Activated CD4-positive, alpha-beta T cell treated with anti-CD3 and anti-CD28 coated beads, Interleukin-2, amount 10 ng/mL, durations not matched to agents 24 days and 14 days (primary cell): ENCODE measurements around the gene SEPTIN10. TPM values are rescaled to one million over a fixed set of nuclear protein-coding genes. Genes with fewer than 3 reads are reported as not detected.
"Not testable (repeated sequence)": the region's sequence is repeated elsewhere in the genome, so short reads cannot be mapped to it uniquely, and the experiment has no call there.

Source experiments
- DNase-seq: peaks from one replicate; pipeline ENCODE4 v3.0.0; 2022
- H3K27ac Mint-ChIP-seq: one replicate; pipeline ENCODE4 v1.8.0; 2022; ENCODE audit warnings: mild to moderate bottlenecking, mixed read lengths
- H3K27me3 Mint-ChIP-seq: one replicate; pipeline ENCODE4 v1.8.0; 2022; ENCODE audit warnings: mixed read lengths
- H3K36me3 Mint-ChIP-seq: one replicate; pipeline ENCODE4 v1.8.0; 2022; ENCODE audit warnings: low read depth, mild to moderate bottlenecking, mixed read lengths
- H3K4me1 Mint-ChIP-seq: one replicate; pipeline ENCODE4 v1.8.0; 2021; ENCODE audit warnings: mixed read lengths
- H3K4me3 Mint-ChIP-seq: one replicate; pipeline ENCODE4 v1.8.0; 2022; ENCODE audit warnings: mild to moderate bottlenecking, moderate library complexity, mixed read lengths
- H3K9me3 Mint-ChIP-seq: one replicate; pipeline ENCODE4 v1.8.0; 2021; ENCODE audit warnings: mixed read lengths
- intact Hi-C: fragments of 100-400 bp; cut with micrococcal nuclease; formaldehyde crosslinking; loops from one replicate; pipeline ENCODE4 v1.15.1; 2023
- total RNA-seq: library from RNA; stranded (reverse); gene quantifications from 2 replicates; pipeline ENCODE4 v1.2.3, GENCODE V29; 2022

SEPTIN10 gene
- total RNA-seq, 1 donor from 2014 or later, result 0.14 TPM

GRCh38 chr2:109601783-109602182 lies 12.0 kb downstream of the SEPTIN10 start:
- Mint-ChIP-seq H3K27ac (no peak overlapping the region), H3K9me3 (no peaks in the 10 kb centered on the region), H3K36me3 (no peaks in the 10 kb centered on the region), H3K4me3 (no peak overlapping the region), H3K27me3 (peaks cover 14% of the 10 kb centered on the region), H3K4me1 (no peaks in the 10 kb centered on the region)
- no peak for DNase-seq
- intact Hi-C loops, result no loop called here

DNA sequence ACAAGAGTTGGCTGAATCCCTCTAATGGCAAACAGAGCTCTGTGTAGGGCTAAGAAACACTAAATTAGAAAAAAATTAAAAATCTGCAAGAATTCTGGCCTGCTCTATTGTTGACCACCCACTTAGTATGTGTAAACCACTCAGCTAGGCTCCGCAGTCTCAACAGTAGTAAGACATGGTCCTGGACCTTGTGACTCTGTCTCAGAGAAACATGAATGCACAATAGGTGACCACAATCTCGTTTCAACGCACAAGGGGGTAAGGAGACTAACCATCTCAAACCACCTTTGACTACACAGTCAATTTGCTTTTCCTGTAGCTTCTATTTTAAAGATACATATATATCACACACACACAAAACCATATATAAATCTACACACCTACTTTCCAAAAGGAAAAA lies 16.5 kb downstream of the SEPTIN10 start:
- H3K36me3 Mint-ChIP-seq, result no peaks in the 10 kb centered on the region
- intact Hi-C loops, result no loop called here
- no peak for DNase-seq
- no peak overlapping the region for H3K27ac Mint-ChIP-seq
- H3K9me3 Mint-ChIP-seq, result no peaks in the 10 kb centered on the region
- no peak overlapping the region for H3K4me3 Mint-ChIP-seq
- peaks cover 9% of the 10 kb centered on the region for H3K27me3 Mint-ChIP-seq
- no peaks in the 10 kb centered on the region for H3K4me1 Mint-ChIP-seq

- intact Hi-C loops, result no loop called here
- DNase-seq, result no peak
- Mint-ChIP-seq H3K9me3 (no peaks in the 10 kb centered on the region), H3K27me3 (peaks cover 2% of the 10 kb centered on the region), H3K27ac (no peak overlapping the region), H3K4me1 (no peaks in the 10 kb centered on the region), H3K4me3 (no peak overlapping the region), H3K36me3 (no peaks in the 10 kb centered on the region)
Observed at GRCh38 chr2:109595644-109596043, 18.1 kb downstream of the SEPTIN10 start.

GRCh38 chr2:109594246-109594885 lies 19.4 kb downstream of the SEPTIN10 start:
- H3K4me3 Mint-ChIP-seq, result no peak overlapping the region
- H3K27ac Mint-ChIP-seq, result no peak overlapping the region

DNA sequence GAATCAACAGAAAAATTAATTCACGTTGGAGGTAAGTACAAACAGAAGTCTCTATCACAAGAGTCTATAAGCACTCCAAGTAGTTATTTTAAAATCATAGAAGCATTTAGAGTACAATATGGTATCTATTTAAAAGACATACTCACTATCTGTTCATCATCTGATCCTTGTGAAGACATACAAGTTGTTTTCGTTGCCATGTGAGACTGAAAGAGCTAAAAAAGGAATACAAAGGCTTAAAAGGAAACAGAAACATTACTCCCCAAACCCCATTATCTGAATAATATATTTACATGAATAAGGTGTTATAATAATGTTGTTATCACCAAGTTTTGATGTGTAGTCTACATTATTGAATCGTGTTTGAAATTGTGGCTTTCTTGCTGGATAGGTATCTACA lies 20.9 kb downstream of the SEPTIN10 start:
- no peak overlapping the region for H3K4me3 Mint-ChIP-seq
- DNase-seq, result no peak
- H3K4me1 Mint-ChIP-seq, result no peaks in the 10 kb centered on the region
- no peaks in the 10 kb centered on the region for H3K27me3 Mint-ChIP-seq
- H3K9me3 Mint-ChIP-seq, result no peaks in the 10 kb centered on the region
- intact Hi-C loops, result no loop called here
- H3K36me3 Mint-ChIP-seq, result no peaks in the 10 kb centered on the region
- no peak overlapping the region for H3K27ac Mint-ChIP-seq

More at GRCh38 chr2:109594246-109594885, 19.4 kb downstream of the SEPTIN10 start:
- Mint-ChIP-seq H3K27me3 (no peaks in the 10 kb centered on the region), H3K36me3 (no peaks in the 10 kb centered on the region), H3K4me1 (no peaks in the 10 kb centered on the region), H3K9me3 (no peaks in the 10 kb centered on the region)
- DNase-seq, result no peak
- intact Hi-C loops, result no loop called here

DNA sequence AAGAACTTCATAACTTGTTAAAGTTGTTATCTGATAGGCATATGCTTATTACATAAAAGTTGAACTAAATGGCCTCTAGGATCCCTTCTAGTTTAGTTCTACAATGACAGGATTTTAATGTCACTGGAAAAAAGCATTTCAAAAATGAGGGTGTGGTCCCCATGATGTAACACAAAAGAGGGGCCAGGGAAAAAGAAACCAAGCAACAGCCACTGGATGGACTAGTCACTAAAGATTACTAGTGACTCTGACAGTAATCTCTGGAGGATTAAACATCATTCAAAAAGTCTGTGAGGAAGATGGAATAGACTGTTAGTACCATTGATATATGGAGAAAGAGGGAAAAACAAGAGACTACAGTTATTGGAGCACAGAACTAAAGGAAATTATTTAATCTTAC lies 22.6 kb downstream of the SEPTIN10 start:
- H3K27ac Mint-ChIP-seq, result no peak overlapping the region
- H3K4me3 Mint-ChIP-seq, result no peak overlapping the region
- H3K36me3 Mint-ChIP-seq, result no peaks in the 10 kb centered on the region
- H3K4me1 Mint-ChIP-seq, result no peaks in the 10 kb centered on the region
- intact Hi-C loops, result no loop called here
- H3K9me3 Mint-ChIP-seq, result no peaks in the 10 kb centered on the region
- no peak for DNase-seq
- peaks cover 5% of the 10 kb centered on the region for H3K27me3 Mint-ChIP-seq

DNA sequence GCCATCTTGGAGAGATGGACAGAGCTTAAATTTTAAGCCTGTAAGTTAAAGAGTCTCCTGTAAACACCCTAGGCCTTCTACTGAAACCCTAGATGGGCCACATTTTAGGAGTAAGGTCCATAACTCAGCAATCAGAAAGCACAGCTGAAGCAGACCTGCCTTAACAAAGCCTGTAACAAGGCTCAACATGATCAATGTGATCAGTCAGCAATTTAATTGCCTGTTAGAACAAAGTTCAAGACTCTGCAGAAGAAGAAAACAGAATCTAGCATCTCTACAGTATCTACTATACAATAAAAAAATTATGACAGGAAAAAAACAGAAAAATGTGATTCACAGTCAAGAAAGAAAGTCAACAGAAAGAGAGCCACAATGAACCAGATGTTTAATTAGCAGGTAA lies 27.1 kb downstream of the SEPTIN10 start:
- intact Hi-C loops, result no loop called here
- DNase-seq, result no peak
- H3K27me3 Mint-ChIP-seq, result peaks cover 20% of the 10 kb centered on the region

GRCh38 chr2:109582928-109583895 lies 30.6 kb downstream of the SEPTIN10 start:
- no peak overlapping the region for H3K27ac Mint-ChIP-seq
- peaks cover 21% of the 10 kb centered on the region for H3K27me3 Mint-ChIP-seq
- H3K9me3 Mint-ChIP-seq, result no peaks in the 10 kb centered on the region
- no peaks in the 10 kb centered on the region for H3K4me1 Mint-ChIP-seq
- H3K4me3 Mint-ChIP-seq, result no peak overlapping the region
- DNase-seq, result no peak
- H3K36me3 Mint-ChIP-seq, result no peaks in the 10 kb centered on the region
- intact Hi-C loops, result no loop called here

More for the DNA sequence above, 27.1 kb downstream of the SEPTIN10 start:
- Mint-ChIP-seq H3K4me1 (no peaks in the 10 kb centered on the region), H3K36me3 (no peaks in the 10 kb centered on the region), H3K9me3 (no peaks in the 10 kb centered on the region), H3K4me3 (no peak overlapping the region), H3K27ac (no peak overlapping the region)

DNA sequence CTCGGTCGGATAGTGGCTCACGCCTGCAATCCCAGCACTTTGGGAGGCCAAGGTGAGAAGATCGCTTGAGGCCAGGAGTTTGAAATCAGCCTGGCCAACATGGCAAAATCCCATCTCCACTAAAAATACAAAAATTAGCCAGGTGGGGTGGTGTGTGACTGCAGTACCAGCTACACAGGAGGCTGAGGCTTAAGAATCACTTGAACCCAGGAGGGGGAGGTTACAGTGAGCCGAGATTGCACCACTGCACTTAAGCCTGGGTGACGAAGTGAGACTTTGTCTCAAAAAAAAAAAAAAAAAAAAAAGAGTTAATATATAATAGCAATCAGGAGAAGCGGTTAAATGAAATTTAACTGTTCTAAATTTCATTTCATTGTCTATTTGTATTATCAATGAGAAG lies 36.1 kb downstream of the SEPTIN10 start:
- H3K9me3 Mint-ChIP-seq, H3K27ac Mint-ChIP-seq, H3K27me3 Mint-ChIP-seq, H3K4me1 Mint-ChIP-seq, H3K36me3 Mint-ChIP-seq, DNase-seq, intact Hi-C loops, H3K4me3 Mint-ChIP-seq: not testable (repeated sequence)

GRCh38 chr2:109575373-109575772 lies 38.4 kb downstream of the SEPTIN10 start:
- no peak overlapping the region for H3K4me3 Mint-ChIP-seq
- H3K9me3 Mint-ChIP-seq, result no peaks in the 10 kb centered on the region
- H3K4me1 Mint-ChIP-seq, result no peaks in the 10 kb centered on the region
- peaks cover 4% of the 10 kb centered on the region for H3K27me3 Mint-ChIP-seq
- intact Hi-C loops, result no loop called here
- DNase-seq, result no peak
- no peak overlapping the region for H3K27ac Mint-ChIP-seq
- H3K36me3 Mint-ChIP-seq, result no peaks in the 10 kb centered on the region

- Mint-ChIP-seq H3K4me1 (no peaks in the 10 kb centered on the region), H3K27me3 (peaks cover 6% of the 10 kb centered on the region), H3K4me3 (no peak overlapping the region), H3K36me3 (no peaks in the 10 kb centered on the region), H3K27ac (no peak overlapping the region), H3K9me3 (no peaks in the 10 kb centered on the region)
- intact Hi-C loops, result no loop called here
- no peak for DNase-seq
Observed at GRCh38 chr2:109563980-109564550, 49.7 kb downstream of the SEPTIN10 start.

GRCh38 chr2:109563288-109563687 lies 50.5 kb downstream of the SEPTIN10 start:
- H3K4me1 Mint-ChIP-seq, result peaks cover 2% of the 10 kb centered on the region
- peaks cover 6% of the 10 kb centered on the region for H3K27me3 Mint-ChIP-seq
- DNase-seq, result no peak
- no peaks in the 10 kb centered on the region for H3K36me3 Mint-ChIP-seq
- H3K4me3 Mint-ChIP-seq, result no peak overlapping the region
- H3K9me3 Mint-ChIP-seq, result no peaks in the 10 kb centered on the region
- no peak overlapping the region for H3K27ac Mint-ChIP-seq
- intact Hi-C loops, result no loop called here

DNA sequence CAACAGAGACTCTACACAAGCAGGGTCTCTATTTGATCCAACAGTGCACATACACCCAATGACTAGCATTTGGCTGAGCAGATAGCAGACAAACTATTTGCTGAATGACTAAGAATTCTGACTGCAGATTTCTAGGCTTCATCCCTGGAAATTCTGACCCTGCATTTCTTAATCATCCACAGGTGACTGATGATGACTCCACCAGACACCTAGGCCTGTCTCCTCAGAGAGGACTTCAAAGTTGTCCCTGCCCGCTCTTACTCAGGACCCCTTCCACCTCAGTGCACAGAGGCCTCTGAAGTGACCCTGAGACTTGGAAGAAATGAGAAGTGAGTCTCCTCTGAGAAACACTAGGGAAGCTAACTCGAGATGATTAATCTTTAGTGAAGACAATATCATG lies 51.3 kb downstream of the SEPTIN10 start:
- H3K4me3 Mint-ChIP-seq, result no peak overlapping the region
- peaks cover 6% of the 10 kb centered on the region for H3K27me3 Mint-ChIP-seq
- DNase-seq, result no peak
- peaks cover 2% of the 10 kb centered on the region for H3K4me1 Mint-ChIP-seq
- intact Hi-C loops, result no loop called here
- H3K36me3 Mint-ChIP-seq, result no peaks in the 10 kb centered on the region
- no peak overlapping the region for H3K27ac Mint-ChIP-seq
- H3K9me3 Mint-ChIP-seq, result no peaks in the 10 kb centered on the region

GRCh38 chr2:109560265-109560664 lies 53.5 kb downstream of the SEPTIN10 start:
- intact Hi-C loops, result no loop called here
- Mint-ChIP-seq H3K27ac (no peak overlapping the region), H3K9me3 (no peaks in the 10 kb centered on the region), H3K4me3 (no peak overlapping the region), H3K36me3 (no peaks in the 10 kb centered on the region), H3K4me1 (peaks cover 2% of the 10 kb centered on the region), H3K27me3 (peaks cover 9% of the 10 kb centered on the region)
- DNase-seq, result no peak
